Lung (tissue), 12 donors: Measurements from ENCODE around the gene RPS14. TPM values are rescaled to one million over a fixed set of nuclear protein-coding genes. Genes with fewer than 3 reads are reported as not detected.

Experiments
- ATAC-seq: fragments of 200-7000 bp; cut with Tn5 transposase; one replicate; pipeline ENCODE4 v1.9.1; 2020; ENCODE audit warnings: moderate number of reproducible peaks; ENCODE audit not compliant: insufficient read depth, low FRiP score
- DNase-seq, 3 donors: peaks; one replicate each; pipeline ENCODE4 v3.0.0-alpha.2; 2013 to 2017
- H3K27ac ChIP-seq, 2 donors: one replicate each; pipeline ENCODE4 v1.5.1; 2013; ENCODE audit warnings: mild to moderate bottlenecking in 2 of 2, moderate library complexity in 2 of 2, control low read depth in 1 of 2, inconsistent platforms in 1 of 2, low read depth in 1 of 2, low read length in 1 of 2
- H3K27me3 ChIP-seq, 3 donors: one replicate each; pipeline ENCODE4 v1.5.1; 2013; ENCODE audit warnings: low read length in 2 of 3; ENCODE audit not compliant: control insufficient read depth in 3 of 3, insufficient read depth in 3 of 3
- H3K36me3 ChIP-seq, 4 donors: one replicate each; pipeline ENCODE4 v1.5.1; 2013; ENCODE audit warnings: low read length in 4 of 4, mild to moderate bottlenecking in 1 of 4, moderate library complexity in 1 of 4; ENCODE audit not compliant: control insufficient read depth in 4 of 4, insufficient read depth in 4 of 4
- H3K4me1 ChIP-seq, 5 donors: one replicate each; pipeline ENCODE4 v1.5.1; 2013; ENCODE audit warnings: low read length in 5 of 5, mild to moderate bottlenecking in 2 of 5, moderate library complexity in 1 of 5; ENCODE audit not compliant: control insufficient read depth in 5 of 5, insufficient read depth in 5 of 5
- H3K4me3 ChIP-seq: one replicate; pipeline ENCODE4 v1.5.1; 2013; ENCODE audit warnings: mild to moderate bottlenecking, control low read depth, moderate library complexity
- H3K9ac ChIP-seq, 2 donors: one replicate each; pipeline ENCODE4 v1.5.1; 2013; ENCODE audit warnings: low read length in 2 of 2, control low read depth in 1 of 2; ENCODE audit not compliant: insufficient read depth in 1 of 2
- H3K9me3 ChIP-seq, 4 donors: one replicate each; pipeline ENCODE4 v1.5.1; 2013; ENCODE audit warnings: low read length in 3 of 4, mild to moderate bottlenecking in 1 of 4, moderate library complexity in 1 of 4; ENCODE audit not compliant: control insufficient read depth in 4 of 4, insufficient read depth in 3 of 4
- CTCF ChIP-seq: IDR thresholded peaks from 2 replicates; pipeline ENCODE4 v1.5.1; 2012; ENCODE audit warnings: mild to moderate bottlenecking; ENCODE audit errors: control extremely low read depth, extremely low read depth
- WGBS, 2 donors: extraction: QIAGEN DNeasy Blood & Tissue Kit; methylation state at CpG; one replicate each; pipeline ENCODE4 v1.1.7; 2013; 5-methylcytosine and 5-hydroxymethylcytosine counted together
- polyA plus RNA-seq, 2 donors: library from polyadenylated mRNA; stranded (reverse); fragments of 200-250 nt; gene quantifications; one replicate each; pipeline ENCODE4 v1.2.1, GENCODE V29; 2013
- total RNA-seq, 2 donors: library from RNA; depleted of rRNA in 1 of 2; stranded (reverse); fragments of >200 nt in 1 of 2; gene quantifications; one replicate each; pipeline ENCODE4 v1.2.1, GENCODE V29; 2014 to 2021
- donor health status: control.
- donor health status: control.
- donor health status: Bipolar disorder and iron deficiency.
- donor health status: healthy.
- donor health status: DM: yes; HTN: yes; CAD: no.

Gene RPS14
- total and polyA plus RNA-seq, 4 donors = 1,065 to 4,623 (median 2,452) TPM

- H3K9ac ChIP-seq = peak within 1 kb of the TSS; percentile 59 to 82
- ATAC-seq = peak; percentile 79
- peak within 1 kb of the TSS; percentile 42 for H3K4me3 ChIP-seq
- TF ChIP-seq CTCF = no peak
- H3K9me3 ChIP-seq = no peaks in the 10 kb centered on the region
- peaks cover 0 to 15% (median 0%) of the 10 kb centered on the region in 5 donors for H3K4me1 ChIP-seq
- 7% methylated on average over 20 of the region's 20 CpGs for WGBS, 2 donors
- peak; percentile 72 to 76 (median 76) for DNase-seq
- H3K27me3 ChIP-seq = no peaks in the 10 kb centered on the region
- peak within 1 kb of the TSS; percentile 24 to 98 for H3K27ac ChIP-seq
- H3K36me3 ChIP-seq = peaks cover 0 to 3% (median 0%) of the 10 kb centered on the region in 4 donors
Observed at GRCh38 chr5:150412319-150413175, 37.0 kb downstream of the RPS14 start, which contains the start of gene CD74. Gene CD74 (minus strand): TSS chr5:150412910. CDS start chr5:150412749, 161 bp downstream.

- Histone ChIP-seq H3K4me3 (peak overlapping the region; percentile 55), H3K4me1 (peaks cover 0 to 15% (median 2%) of the 10 kb centered on the region in 5 donors), H3K9ac (peak overlapping the region in 1 of 2 donors; percentile 78)
Observed at GRCh38 chr5:150411245-150411979, 38.1 kb downstream of the RPS14 start.

GRCh38 chr5:150410524-150411244 lies 38.9 kb downstream of the RPS14 start:
- TF ChIP-seq CTCF = no peak
- 7% methylated on average over 4 of the region's 4 CpGs for WGBS, 2 donors
- no peaks in the 10 kb centered on the region for H3K9me3 ChIP-seq
- peaks cover 0 to 14% (median 0%) of the 10 kb centered on the region in 4 donors for H3K36me3 ChIP-seq
- peak overlapping the region in 1 of 2 donors; percentile 78 for H3K9ac ChIP-seq
- peak overlapping the region; percentile 39 to 98 for H3K27ac ChIP-seq
- DNase-seq (peak; percentile 81 to 92 (median 89)), ATAC-seq (peak; percentile 32)
- no peaks in the 10 kb centered on the region for H3K27me3 ChIP-seq
- peak overlapping the region; percentile 14 for H3K4me3 ChIP-seq
- peaks cover 0 to 15% (median 2%) of the 10 kb centered on the region in 5 donors for H3K4me1 ChIP-seq

More at GRCh38 chr5:150411245-150411979, 38.1 kb downstream of the RPS14 start:
- Histone ChIP-seq H3K27me3 (no peaks in the 10 kb centered on the region), H3K9me3 (no peaks in the 10 kb centered on the region), H3K27ac (peak overlapping the region; percentile 24 to 98), H3K36me3 (peaks cover 0 to 11% (median 0%) of the 10 kb centered on the region in 4 donors)
- WGBS, 2 donors = 33% methylated on average over 5 of the region's 5 CpGs
- TF ChIP-seq CTCF = no peak
- ATAC-seq (peak; percentile 21), DNase-seq (peak in 2 of 3 donors; percentile 12 to 15)
